OCI-LY1 (cell line): ENCODE measurements around the gene IRF7.

ENCODE experiments used
- H2AFZ ChIP-seq: fragments of 200-600 bp; sonication (generic), shearing (Covaris generic); 2 replicates; pipeline ENCODE4 v1.6.0; 2014; ENCODE audit warnings: antibody characterized with exemption, mild to moderate bottlenecking, low read length
- H3F3A ChIP-seq: fragments of 200-600 bp; sonication (generic), shearing (Covaris generic); 2 replicates; pipeline ENCODE4 v1.6.0; 2014; ENCODE audit warnings: mild to moderate bottlenecking, antibody characterized with exemption, low read length, moderate library complexity; ENCODE audit not compliant: insufficient read depth
- H3K27ac ChIP-seq: fragments of 200-600 bp; sonication (generic); 2 replicates; pipeline ENCODE4 v1.5.1; 2014; ENCODE audit warnings: low read length, mixed run types, mild to moderate bottlenecking, low read depth; ENCODE audit not compliant: poor library complexity, severe bottlenecking
- H3K27me3 ChIP-seq: fragments of 200-600 bp; sonication (generic); 2 replicates; pipeline ENCODE4 v1.6.0; 2014; ENCODE audit warnings: antibody characterized with exemption, mild to moderate bottlenecking, low read length, moderate library complexity; ENCODE audit not compliant: insufficient read depth
- H3K36me3 ChIP-seq: fragments of 200-600 bp; sonication (generic); 2 replicates; pipeline ENCODE4 v1.6.1; 2014; ENCODE audit warnings: mild to moderate bottlenecking, antibody characterized with exemption, low read length, moderate library complexity, mixed read lengths; ENCODE audit not compliant: insufficient read depth
- H3K4me1 ChIP-seq: fragments of 200-600 bp; sonication (generic); 2 replicates; pipeline ENCODE4 v1.5.1; 2014; ENCODE audit warnings: mild to moderate bottlenecking, low read length, moderate library complexity; ENCODE audit not compliant: insufficient read depth, severe bottlenecking
- H3K4me2 ChIP-seq: fragments of 200-600 bp; sonication (generic), shearing (Covaris generic); 2 replicates; pipeline ENCODE4 v1.6.1; 2014; ENCODE audit warnings: low read length
- H3K4me3 ChIP-seq: fragments of 200-600 bp; sonication (generic); 2 replicates; pipeline ENCODE4 v1.5.1; 2014; ENCODE audit warnings: low read length, low read depth, mild to moderate bottlenecking, mixed read lengths; ENCODE audit not compliant: poor library complexity, severe bottlenecking
- H3K79me2 ChIP-seq: fragments of 200-600 bp; shearing (Covaris generic); 2 replicates; pipeline ENCODE4 v1.6.1; 2016; ENCODE audit warnings: mixed run types, low read length, mixed read lengths; ENCODE audit not compliant: insufficient read depth
- H3K9ac ChIP-seq: fragments of 200-600 bp; sonication (generic), shearing (Covaris generic); 2 replicates; pipeline ENCODE4 v1.6.1; 2014; ENCODE audit warnings: mild to moderate bottlenecking, low read length, mixed read lengths
- H3K9me2 ChIP-seq: fragments of 200-600 bp; sonication (generic), shearing (Covaris generic); 2 replicates; pipeline ENCODE4 v1.6.1; 2014; ENCODE audit warnings: low read depth, mild to moderate bottlenecking, low read length, mixed read lengths
- H3K9me3 ChIP-seq: fragments of 200-600 bp; shearing (Covaris generic); 2 replicates; pipeline ENCODE4 v1.6.1; 2014; ENCODE audit warnings: low read length, mixed read lengths
- H4K20me1 ChIP-seq: fragments of 200-600 bp; sonication (generic), shearing (Covaris generic); 2 replicates; pipeline ENCODE4 v1.6.0; 2016; ENCODE audit warnings: mild to moderate bottlenecking, low read length; ENCODE audit not compliant: insufficient read depth
- EZH2 ChIP-seq: fragments of 200-600 bp; sonication (generic), shearing (Covaris generic); IDR thresholded peaks from 2 replicates; pipeline ENCODE4 v1.8.0; 2017; ENCODE audit warnings: borderline replicate concordance, mixed run types, mild to moderate bottlenecking, antibody characterized with exemption, low read length, moderate library complexity, mixed read lengths
- TF ChIP-seq, protein P1 (sequence below): fragments of 200-600 bp; sonication (generic), shearing (Covaris generic); IDR thresholded peaks from 2 replicates; pipeline ENCODE4 v1.5.1; 2017; ENCODE audit warnings: mild to moderate bottlenecking, antibody characterized with exemption, low read length, moderate library complexity, mixed read lengths

Gene IRF7

DNA sequence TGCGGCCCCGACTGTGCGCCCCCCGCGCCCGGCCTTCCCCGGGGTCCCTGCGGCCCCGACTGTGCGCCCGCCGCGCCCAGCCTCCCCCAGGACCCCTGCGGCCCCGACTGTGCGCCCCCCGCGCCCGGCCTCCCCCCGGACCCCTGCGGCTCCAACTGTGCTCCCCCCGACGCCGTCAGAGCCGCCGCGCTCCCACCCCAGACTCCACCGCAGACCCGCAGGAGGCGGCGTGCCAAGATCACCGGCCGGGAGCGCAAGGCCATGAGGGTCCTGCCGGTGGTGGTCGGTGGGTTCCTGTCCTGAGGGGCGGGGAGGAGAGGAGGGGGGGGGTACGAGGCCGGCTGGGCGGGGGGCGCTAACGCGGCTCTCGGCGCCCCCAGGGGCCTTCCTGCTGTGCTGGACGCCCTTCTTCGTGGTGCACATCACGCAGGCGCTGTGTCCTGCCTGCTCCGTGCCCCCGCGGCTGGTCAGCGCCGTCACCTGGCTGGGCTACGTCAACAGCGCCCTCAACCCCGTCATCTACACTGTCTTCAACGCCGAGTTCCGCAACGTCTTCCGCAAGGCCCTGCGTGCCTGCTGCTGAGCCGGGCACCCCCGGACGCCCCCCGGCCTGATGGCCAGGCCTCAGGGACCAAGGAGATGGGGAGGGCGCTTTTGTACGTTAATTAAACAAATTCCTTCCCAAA lies 24.4 kb upstream of the IRF7 start:
- Histone ChIP-seq H3K9me2 (no peaks in the 10 kb centered on the region), H3K27me3 (no peaks in the 10 kb centered on the region), H4K20me1 (no peaks in the 10 kb centered on the region), H3K79me2 (no peaks in the 10 kb centered on the region), H3K9me3 (no peaks in the 10 kb centered on the region), H3K4me3 (no peak overlapping the region), H3K27ac (no peak overlapping the region), H3K4me1 (no peaks in the 10 kb centered on the region), H3K4me2 (no peak overlapping the region), H2AFZ (no peak overlapping the region), H3K36me3 (peaks cover 5% of the 10 kb centered on the region; the same call in 1 of the 2 replicates), H3F3A (no peaks in the 10 kb centered on the region), H3K9ac (no peak overlapping the region)
- TF ChIP-seq, protein P1, sequence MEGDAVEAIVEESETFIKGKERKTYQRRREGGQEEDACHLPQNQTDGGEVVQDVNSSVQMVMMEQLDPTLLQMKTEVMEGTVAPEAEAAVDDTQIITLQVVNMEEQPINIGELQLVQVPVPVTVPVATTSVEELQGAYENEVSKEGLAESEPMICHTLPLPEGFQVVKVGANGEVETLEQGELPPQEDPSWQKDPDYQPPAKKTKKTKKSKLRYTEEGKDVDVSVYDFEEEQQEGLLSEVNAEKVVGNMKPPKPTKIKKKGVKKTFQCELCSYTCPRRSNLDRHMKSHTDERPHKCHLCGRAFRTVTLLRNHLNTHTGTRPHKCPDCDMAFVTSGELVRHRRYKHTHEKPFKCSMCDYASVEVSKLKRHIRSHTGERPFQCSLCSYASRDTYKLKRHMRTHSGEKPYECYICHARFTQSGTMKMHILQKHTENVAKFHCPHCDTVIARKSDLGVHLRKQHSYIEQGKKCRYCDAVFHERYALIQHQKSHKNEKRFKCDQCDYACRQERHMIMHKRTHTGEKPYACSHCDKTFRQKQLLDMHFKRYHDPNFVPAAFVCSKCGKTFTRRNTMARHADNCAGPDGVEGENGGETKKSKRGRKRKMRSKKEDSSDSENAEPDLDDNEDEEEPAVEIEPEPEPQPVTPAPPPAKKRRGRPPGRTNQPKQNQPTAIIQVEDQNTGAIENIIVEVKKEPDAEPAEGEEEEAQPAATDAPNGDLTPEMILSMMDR = no peak
- no peak for TF ChIP-seq EZH2

DNA sequence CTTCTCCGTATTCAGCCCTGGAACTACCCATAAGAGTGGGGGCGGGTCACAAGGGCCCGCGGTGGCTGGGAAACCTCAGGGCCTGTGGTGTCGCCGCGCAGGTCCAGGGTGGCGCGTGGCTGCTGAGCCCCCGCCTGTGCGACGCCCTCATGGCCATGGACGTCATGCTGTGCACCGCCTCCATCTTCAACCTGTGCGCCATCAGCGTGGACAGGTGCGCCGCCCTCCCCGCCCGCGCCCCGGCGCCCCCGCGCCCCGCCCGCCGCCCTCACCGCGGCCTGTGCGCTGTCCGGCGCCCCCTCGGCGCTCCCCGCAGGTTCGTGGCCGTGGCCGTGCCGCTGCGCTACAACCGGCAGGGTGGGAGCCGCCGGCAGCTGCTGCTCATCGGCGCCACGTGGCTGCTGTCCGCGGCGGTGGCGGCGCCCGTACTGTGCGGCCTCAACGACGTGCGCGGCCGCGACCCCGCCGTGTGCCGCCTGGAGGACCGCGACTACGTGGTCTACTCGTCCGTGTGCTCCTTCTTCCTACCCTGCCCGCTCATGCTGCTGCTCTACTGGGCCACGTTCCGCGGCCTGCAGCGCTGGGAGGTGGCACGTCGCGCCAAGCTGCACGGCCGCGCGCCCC lies 23.7 kb upstream of the IRF7 start:
- Histone ChIP-seq H3K4me3 (no peak overlapping the region), H2AFZ (no peak overlapping the region), H3K4me1 (no peaks in the 10 kb centered on the region), H3K36me3 (peaks cover 5% of the 10 kb centered on the region; the same call in 1 of the 2 replicates), H3F3A (no peaks in the 10 kb centered on the region), H3K27me3 (no peaks in the 10 kb centered on the region), H3K4me2 (no peak overlapping the region), H3K27ac (no peak overlapping the region), H3K9ac (no peak overlapping the region), H3K9me3 (no peaks in the 10 kb centered on the region), H3K9me2 (no peaks in the 10 kb centered on the region), H4K20me1 (no peaks in the 10 kb centered on the region), H3K79me2 (no peaks in the 10 kb centered on the region)
- TF ChIP-seq, protein P1 = no peak
- TF ChIP-seq EZH2 = no peak

DNA sequence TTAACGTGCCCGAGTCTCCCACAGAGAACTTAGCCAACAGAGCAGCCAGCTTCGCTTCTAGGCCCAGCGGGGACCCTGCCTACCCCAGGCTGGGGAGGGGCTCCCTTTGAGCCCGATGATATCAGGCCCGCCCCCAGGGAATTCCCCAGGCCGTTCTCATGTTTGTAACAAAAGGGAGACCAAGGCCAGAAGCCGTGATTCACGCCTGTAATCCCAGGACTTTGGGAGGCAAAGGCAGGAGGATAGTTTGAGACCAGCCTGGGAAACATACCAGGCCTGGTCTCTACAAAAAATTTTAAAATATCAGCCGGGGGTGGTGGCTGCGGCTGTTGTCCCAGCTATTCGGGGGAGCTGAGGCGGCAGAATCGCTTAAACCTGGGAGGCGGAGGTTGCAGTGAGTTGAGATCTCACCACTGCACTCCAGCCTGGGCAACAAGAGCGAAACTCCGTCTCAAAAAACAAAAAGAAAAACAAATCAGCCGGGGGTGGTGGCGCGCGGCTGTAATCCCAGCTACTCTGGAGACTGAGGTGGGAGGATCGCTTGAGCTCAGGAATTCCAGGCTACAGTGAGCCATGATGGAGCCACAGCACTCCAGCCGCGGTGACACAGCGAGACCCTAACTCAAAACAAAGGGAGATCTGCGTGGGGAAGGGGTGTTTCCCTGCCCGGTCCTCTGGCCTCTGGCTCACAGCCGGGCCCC lies 23.0 kb upstream of the IRF7 start:
- Histone ChIP-seq H2AFZ (no peak overlapping the region), H3K4me2 (no peak overlapping the region), H3K27me3 (no peaks in the 10 kb centered on the region), H3F3A (no peaks in the 10 kb centered on the region), H3K9ac (no peak overlapping the region), H4K20me1 (no peaks in the 10 kb centered on the region), H3K4me3 (no peak overlapping the region), H3K9me3 (no peaks in the 10 kb centered on the region), H3K4me1 (no peaks in the 10 kb centered on the region), H3K36me3 (no peaks in the 10 kb centered on the region), H3K79me2 (no peaks in the 10 kb centered on the region), H3K9me2 (no peaks in the 10 kb centered on the region), H3K27ac (no peak overlapping the region)
- no peak for TF ChIP-seq EZH2
- TF ChIP-seq, protein P1 = no peak
